Breast epithelium (tissue), 4 donors: ENCODE measurements around the gene FAM3D. TPM values are rescaled to one million over a fixed set of nuclear protein-coding genes. Genes with fewer than 3 reads are reported as not detected.

Experiments
- DNase-seq, 2 donors: peaks; one replicate each; pipeline ENCODE4 v3.0.0-alpha.2; 2019; ENCODE audit warnings: low spot score in 2 of 2
- H3K27ac ChIP-seq, 2 donors: fragments of 200-600 bp; sonication (generic) in 1 of 2; one replicate each; pipeline ENCODE4 v1.5.1; 2016 to 2019; ENCODE audit warnings: mild to moderate bottlenecking in 1 of 2
- H3K27me3 ChIP-seq, 2 donors: fragments of 200-600 bp; sonication (generic) in 1 of 2; one replicate each; pipeline versions ENCODE4 v1.5.1 to v1.6.0; 2017 to 2019; ENCODE audit warnings: control low read depth in 1 of 2, mild to moderate bottlenecking in 1 of 2
- H3K36me3 ChIP-seq: fragments of 200-600 bp; one replicate; pipeline ENCODE4 v1.5.1; 2019
- H3K4me1 ChIP-seq, 2 donors: fragments of 200-600 bp; sonication (generic); one replicate each; pipeline ENCODE4 v1.5.1; 2016 to 2019; ENCODE audit warnings: control low read depth in 1 of 2
- H3K4me3 ChIP-seq, 3 donors: fragments of 200-600 bp; sonication (generic); 1 replicate in 2 of 3; 2 replicates in 1 of 3; pipeline ENCODE4 v1.5.1; 2016 to 2019; ENCODE audit warnings: mild to moderate bottlenecking in 3 of 3, moderate library complexity in 2 of 3
- H3K9me3 ChIP-seq, 2 donors: fragments of 200-600 bp; sonication (generic) in 1 of 2; one replicate each; pipeline ENCODE4 v1.5.1; 2016 to 2019; ENCODE audit warnings: control low read depth in 1 of 2
- POLR2A ChIP-seq: fragments of 450-650 bp; IDR thresholded peaks from one replicate; pipeline ENCODE4 v1.6.1; 2016; ENCODE audit warnings: antibody characterized with exemption, mild to moderate bottlenecking, moderate library complexity
- POLR2AphosphoS5 ChIP-seq, 3 donors: sonication (generic); formaldehyde crosslinking; IDR thresholded peaks; one replicate each; pipeline ENCODE4 v1.6.1; 2017; ENCODE audit warnings: antibody characterized with exemption in 3 of 3
- intact Hi-C: fragments of 100-400 bp; cut with DNase I; formaldehyde crosslinking; loops from one replicate; pipeline ENCODE4 v1.15.1; 2023; ENCODE audit warnings: low total_unique reads
- total RNA-seq, 3 donors: library from RNA; depleted of rRNA; stranded (reverse); fragments of >200 nt; gene quantifications; one replicate each; pipeline ENCODE4 v1.1.0, GENCODE V29; 2016
- TF ChIP-seq, protein P1 (sequence below), 3 donors: fragments of 450-650 bp; IDR thresholded peaks; one replicate each; pipeline ENCODE4 v1.5.1; 2016 to 2017; ENCODE audit warnings: antibody characterized with exemption in 3 of 3, mild to moderate bottlenecking in 3 of 3, moderate library complexity in 3 of 3

FAM3D gene
- total RNA-seq, 3 donors from 2014 or later, result 4.3 to 17.6 TPM; not detected in 1

DNA sequence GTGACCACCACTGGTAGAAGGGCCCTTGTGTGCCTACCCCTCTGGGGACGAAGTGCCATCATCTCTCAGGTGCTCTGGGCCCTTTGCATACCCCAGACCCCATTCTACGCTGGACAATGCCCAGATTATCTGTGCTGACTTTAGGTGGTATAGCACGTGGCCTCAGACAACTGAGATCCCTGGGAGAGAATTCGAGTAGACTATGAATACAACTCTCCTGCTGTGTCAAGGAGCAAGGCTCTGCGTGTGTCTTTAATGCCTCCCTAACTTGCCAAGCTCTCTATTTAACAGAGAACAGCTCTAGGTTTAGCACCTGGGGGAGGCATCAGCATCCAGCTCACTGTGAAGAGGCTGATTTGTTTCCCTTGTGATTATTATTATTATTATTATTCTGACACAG lies 29.1 kb downstream of the FAM3D start:
- H3K4me1 ChIP-seq, result no peaks in the 10 kb centered on the region
- TF ChIP-seq POLR2AphosphoS5 (IDR thresholded peaks at IDR 0.05) (no peak), POLR2A (no peak)
- TF ChIP-seq, protein P1, sequence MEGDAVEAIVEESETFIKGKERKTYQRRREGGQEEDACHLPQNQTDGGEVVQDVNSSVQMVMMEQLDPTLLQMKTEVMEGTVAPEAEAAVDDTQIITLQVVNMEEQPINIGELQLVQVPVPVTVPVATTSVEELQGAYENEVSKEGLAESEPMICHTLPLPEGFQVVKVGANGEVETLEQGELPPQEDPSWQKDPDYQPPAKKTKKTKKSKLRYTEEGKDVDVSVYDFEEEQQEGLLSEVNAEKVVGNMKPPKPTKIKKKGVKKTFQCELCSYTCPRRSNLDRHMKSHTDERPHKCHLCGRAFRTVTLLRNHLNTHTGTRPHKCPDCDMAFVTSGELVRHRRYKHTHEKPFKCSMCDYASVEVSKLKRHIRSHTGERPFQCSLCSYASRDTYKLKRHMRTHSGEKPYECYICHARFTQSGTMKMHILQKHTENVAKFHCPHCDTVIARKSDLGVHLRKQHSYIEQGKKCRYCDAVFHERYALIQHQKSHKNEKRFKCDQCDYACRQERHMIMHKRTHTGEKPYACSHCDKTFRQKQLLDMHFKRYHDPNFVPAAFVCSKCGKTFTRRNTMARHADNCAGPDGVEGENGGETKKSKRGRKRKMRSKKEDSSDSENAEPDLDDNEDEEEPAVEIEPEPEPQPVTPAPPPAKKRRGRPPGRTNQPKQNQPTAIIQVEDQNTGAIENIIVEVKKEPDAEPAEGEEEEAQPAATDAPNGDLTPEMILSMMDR (IDR thresholded peaks at IDR 0.05), result no peak
- intact Hi-C loops, result no loop called here
- H3K4me3 ChIP-seq, result no peak overlapping the region
- DNase-seq, result no peak
- H3K9me3 ChIP-seq, result no peaks in the 10 kb centered on the region
- no peak overlapping the region for H3K27ac ChIP-seq
- H3K27me3 ChIP-seq, result no peaks in the 10 kb centered on the region
- H3K36me3 ChIP-seq, result no peaks in the 10 kb centered on the region

DNA sequence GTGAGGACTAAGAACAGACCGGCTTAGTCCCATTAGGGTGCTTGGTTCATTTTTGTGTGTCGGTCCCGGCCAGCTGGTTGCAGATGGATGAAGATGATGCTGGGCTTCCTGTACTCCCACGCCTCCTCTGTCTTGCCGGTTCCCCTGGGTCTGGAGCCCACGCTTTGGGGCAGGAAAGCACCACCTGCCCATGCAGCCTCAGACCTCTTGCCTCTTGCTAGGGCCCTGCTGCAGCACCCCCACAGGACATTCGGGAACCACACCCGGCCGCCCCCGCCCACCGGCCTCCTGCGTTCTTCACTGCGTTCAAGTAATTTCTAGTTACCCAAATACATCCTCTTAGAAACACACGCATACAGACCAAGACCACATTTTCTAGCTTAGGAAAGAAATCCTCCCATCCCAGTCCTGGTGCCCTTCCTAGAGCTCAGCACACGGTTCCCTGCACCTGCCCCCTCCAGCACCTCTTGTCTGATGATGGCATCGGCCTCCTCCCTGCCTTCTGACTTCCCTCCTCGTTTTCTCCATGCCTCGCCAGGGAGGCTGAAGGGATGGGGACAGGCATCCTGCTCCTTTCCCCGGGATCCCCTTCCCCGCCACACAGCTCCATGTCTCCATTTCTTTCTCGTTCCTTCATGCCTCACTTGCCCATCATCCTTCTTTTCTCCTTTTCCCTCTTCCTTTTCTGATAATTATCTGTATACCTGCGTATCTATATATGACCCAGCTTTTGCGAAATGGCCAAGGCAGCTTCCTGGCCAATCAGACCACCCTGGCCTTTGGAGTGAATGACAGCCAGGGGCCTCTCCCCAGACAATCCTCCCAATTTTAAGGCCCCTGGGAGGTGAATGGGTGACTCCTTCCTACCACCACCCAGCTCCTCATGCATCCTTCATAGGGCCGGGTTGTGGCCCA lies 30.9 kb downstream of the FAM3D start:
- Histone ChIP-seq H3K27me3 (no peaks in the 10 kb centered on the region), H3K4me3 (no peak overlapping the region), H3K27ac (no peak overlapping the region), H3K4me1 (no peaks in the 10 kb centered on the region), H3K9me3 (no peaks in the 10 kb centered on the region), H3K36me3 (no peaks in the 10 kb centered on the region)
- no peak for TF ChIP-seq POLR2A
- no peak for TF ChIP-seq POLR2AphosphoS5 (IDR thresholded peaks at IDR 0.05)
- TF ChIP-seq, protein P1 (IDR thresholded peaks at IDR 0.05), result no peak
- DNase-seq, result no peak
- intact Hi-C loops, result no loop called here

DNA sequence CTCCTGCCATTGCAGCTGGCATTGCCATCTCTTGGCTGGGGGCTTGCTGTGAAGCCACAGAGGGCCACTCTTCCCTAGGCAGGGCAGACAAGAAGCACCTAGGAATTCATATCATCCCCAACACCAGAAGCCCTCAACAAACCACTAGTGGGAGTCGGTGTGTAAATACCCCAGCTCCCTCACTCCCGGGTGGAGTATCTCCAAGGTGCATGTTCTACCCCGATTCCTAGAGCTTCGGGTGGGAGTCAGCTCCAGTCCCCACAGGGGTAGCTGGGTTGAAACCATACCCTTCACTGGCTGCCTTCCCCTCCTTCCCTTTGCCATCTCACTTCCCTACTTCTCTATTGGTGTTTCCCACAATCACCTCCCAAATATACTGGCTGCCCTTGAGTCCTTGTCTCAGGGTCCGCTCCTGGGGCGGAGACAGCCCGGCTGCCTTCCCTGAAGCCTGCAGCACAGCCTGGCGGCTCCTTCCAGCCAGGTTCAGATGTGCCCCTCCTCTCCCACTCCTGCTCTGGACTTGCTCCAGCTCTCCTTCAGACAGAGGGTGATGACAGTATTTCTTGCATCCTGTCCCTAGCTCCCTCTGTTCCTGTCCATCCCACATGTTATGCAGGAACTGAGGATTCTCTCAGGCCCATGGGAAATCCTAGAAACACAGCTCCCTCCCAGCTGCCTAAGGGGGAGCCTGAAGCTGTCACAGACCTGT lies 33.3 kb downstream of the FAM3D start:
- H3K36me3 ChIP-seq, result no peaks in the 10 kb centered on the region
- no peak overlapping the region for H3K4me3 ChIP-seq
- DNase-seq, result no peak
- intact Hi-C loops, result no loop called here
- no peaks in the 10 kb centered on the region for H3K27me3 ChIP-seq
- peaks cover 0 to 19% of the 10 kb centered on the region in 2 donors for H3K4me1 ChIP-seq
- no peak for TF ChIP-seq POLR2A
- no peak for TF ChIP-seq POLR2AphosphoS5 (IDR thresholded peaks at IDR 0.05)
- TF ChIP-seq, protein P1 (IDR thresholded peaks at IDR 0.05), result no peak
- H3K27ac ChIP-seq, result no peak overlapping the region
- no peaks in the 10 kb centered on the region for H3K9me3 ChIP-seq

DNA sequence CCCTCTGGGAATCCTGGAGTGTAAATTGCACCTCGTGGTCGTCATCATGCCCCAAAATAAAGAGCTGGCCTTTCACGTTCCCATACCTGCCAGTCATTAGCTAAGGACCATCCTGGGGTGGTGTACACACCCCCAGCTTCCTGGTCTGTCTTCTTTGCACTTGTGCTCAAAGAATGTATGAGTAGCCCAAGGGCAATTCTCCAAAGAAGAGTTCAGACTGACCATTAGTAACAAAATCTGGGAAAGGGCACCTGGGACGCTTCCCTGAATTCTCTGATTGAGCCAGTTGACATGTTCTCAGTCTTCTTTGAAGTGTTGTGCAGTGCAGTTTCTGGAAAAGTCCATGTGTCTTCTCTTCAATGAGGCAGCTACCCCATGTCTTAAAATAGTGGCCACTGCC lies 34.8 kb downstream of the FAM3D start:
- intact Hi-C loops, result no loop called here
- H3K36me3 ChIP-seq, result no peaks in the 10 kb centered on the region
- no peak overlapping the region for H3K4me3 ChIP-seq
- H3K9me3 ChIP-seq, result no peaks in the 10 kb centered on the region
- H3K27me3 ChIP-seq, result no peaks in the 10 kb centered on the region
- H3K4me1 ChIP-seq, result peaks cover 0 to 24% of the 10 kb centered on the region in 2 donors
- TF ChIP-seq, protein P1 (IDR thresholded peaks at IDR 0.05), result no peak
- no peak for TF ChIP-seq POLR2A
- no peak for TF ChIP-seq POLR2AphosphoS5 (IDR thresholded peaks at IDR 0.05)
- no peak for DNase-seq
- no peak overlapping the region for H3K27ac ChIP-seq

DNA sequence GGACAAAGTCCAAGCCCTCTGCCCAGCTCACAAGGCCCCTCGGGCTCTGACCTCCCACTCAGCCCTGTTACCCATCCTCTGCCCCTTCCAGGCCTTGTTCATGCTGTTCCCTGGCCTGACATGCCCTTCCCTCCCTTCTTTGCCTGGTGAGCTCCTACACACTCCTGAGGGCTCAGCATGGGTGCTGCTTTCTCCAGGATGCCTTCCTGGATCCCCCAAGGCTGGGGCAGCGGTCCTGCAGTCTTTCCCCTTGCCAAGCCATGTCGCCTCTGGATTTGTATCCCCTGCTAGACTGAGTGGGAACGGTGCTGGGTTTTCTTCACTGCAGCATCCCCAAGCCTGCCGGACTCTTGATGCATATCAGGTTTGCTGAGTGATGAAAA lies 35.9 kb downstream of the FAM3D start:
- H3K27ac ChIP-seq, result no peak overlapping the region
- no peaks in the 10 kb centered on the region for H3K27me3 ChIP-seq
- no peak overlapping the region for H3K4me3 ChIP-seq
- no peaks in the 10 kb centered on the region for H3K9me3 ChIP-seq
- no peak for DNase-seq
- intact Hi-C loops, result no loop called here
- no peaks in the 10 kb centered on the region for H3K36me3 ChIP-seq
- TF ChIP-seq POLR2A (no peak), POLR2AphosphoS5 (IDR thresholded peaks at IDR 0.05) (no peak)
- TF ChIP-seq, protein P1 (IDR thresholded peaks at IDR 0.05), result no peak
- H3K4me1 ChIP-seq, result peaks cover 0 to 24% of the 10 kb centered on the region in 2 donors
